ENCODE results near the gene MLC1.

DNA sequence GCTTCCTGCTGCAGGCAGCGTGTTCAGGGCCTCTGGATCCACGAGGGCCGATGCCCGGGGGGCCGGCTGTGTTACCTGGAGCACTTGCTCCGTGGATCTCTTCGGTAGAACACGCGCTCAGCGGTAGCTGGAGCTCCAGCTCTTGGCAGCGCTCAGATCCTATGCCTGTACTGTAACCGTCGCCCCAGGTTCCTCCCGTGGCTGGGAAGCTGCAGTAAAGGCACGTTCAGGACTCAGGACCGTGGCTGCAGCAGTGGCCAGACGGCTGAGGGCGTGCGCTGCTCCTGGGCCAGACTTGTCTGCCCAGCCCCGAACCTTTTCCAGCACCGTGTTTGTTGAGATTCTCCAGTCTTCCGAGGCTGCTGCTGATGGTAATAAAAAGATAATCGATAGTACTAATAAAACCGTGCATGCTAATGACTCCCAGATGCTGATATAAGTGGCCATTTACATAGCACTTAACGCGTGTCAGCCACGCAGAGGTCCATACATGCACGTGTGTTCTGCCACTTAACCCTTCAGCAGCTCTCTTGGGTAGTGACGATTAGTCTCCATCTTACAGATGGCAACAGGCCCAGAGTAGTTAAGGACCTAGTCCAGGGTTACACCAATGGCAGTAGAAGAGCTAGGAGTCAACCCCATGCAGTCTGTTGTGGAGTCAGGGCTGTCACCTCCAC lies 6.0 kb upstream of the MLC1 start:
- TF ChIP-seq, protein P1, sequence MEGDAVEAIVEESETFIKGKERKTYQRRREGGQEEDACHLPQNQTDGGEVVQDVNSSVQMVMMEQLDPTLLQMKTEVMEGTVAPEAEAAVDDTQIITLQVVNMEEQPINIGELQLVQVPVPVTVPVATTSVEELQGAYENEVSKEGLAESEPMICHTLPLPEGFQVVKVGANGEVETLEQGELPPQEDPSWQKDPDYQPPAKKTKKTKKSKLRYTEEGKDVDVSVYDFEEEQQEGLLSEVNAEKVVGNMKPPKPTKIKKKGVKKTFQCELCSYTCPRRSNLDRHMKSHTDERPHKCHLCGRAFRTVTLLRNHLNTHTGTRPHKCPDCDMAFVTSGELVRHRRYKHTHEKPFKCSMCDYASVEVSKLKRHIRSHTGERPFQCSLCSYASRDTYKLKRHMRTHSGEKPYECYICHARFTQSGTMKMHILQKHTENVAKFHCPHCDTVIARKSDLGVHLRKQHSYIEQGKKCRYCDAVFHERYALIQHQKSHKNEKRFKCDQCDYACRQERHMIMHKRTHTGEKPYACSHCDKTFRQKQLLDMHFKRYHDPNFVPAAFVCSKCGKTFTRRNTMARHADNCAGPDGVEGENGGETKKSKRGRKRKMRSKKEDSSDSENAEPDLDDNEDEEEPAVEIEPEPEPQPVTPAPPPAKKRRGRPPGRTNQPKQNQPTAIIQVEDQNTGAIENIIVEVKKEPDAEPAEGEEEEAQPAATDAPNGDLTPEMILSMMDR (IDR thresholded peaks at IDR 0.05): no peak
- no peak for TF ChIP-seq POLR2A (IDR thresholded peaks at IDR 0.05)
- no peak for TF ChIP-seq POLR2AphosphoS5 (IDR thresholded peaks at IDR 0.05)
- no peak for TF ChIP-seq EP300 (IDR thresholded peaks at IDR 0.05)
